Measurements from ENCODE around the gene RFX6.

DNA sequence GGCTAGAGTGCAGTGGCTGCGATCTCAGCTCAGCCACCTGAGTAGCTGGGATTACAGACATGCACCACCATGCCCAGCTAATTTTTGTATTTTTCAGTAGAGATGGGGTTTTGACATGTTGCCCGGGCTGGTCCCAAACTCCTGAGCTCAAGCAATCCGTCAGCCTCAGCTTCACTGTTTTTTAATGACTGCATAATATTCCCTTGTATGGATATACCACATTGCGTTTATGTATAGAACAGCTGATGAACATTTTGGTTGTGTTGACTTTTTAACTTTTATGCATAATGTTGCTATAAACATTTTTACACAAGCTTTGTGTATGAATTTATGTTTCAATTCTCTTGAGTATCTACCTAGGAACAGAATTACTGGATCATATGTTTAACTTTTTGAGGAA lies 4.3 kb upstream of the RFX6 start:
- TF ChIP-seq, protein P1, sequence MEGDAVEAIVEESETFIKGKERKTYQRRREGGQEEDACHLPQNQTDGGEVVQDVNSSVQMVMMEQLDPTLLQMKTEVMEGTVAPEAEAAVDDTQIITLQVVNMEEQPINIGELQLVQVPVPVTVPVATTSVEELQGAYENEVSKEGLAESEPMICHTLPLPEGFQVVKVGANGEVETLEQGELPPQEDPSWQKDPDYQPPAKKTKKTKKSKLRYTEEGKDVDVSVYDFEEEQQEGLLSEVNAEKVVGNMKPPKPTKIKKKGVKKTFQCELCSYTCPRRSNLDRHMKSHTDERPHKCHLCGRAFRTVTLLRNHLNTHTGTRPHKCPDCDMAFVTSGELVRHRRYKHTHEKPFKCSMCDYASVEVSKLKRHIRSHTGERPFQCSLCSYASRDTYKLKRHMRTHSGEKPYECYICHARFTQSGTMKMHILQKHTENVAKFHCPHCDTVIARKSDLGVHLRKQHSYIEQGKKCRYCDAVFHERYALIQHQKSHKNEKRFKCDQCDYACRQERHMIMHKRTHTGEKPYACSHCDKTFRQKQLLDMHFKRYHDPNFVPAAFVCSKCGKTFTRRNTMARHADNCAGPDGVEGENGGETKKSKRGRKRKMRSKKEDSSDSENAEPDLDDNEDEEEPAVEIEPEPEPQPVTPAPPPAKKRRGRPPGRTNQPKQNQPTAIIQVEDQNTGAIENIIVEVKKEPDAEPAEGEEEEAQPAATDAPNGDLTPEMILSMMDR (IDR thresholded peaks at IDR 0.05 in 4 of 5, conservative IDR thresholded peaks at IDR 0.05 in 1 of 5): no peak
- TF ChIP-seq POLR2A (IDR thresholded peaks at IDR 0.05): no peak

Measured in gastrocnemius medialis (tissue), 4 donors.